KMS-11 (cell line): Measurements from ENCODE around the gene RASGRP2.

Experiments
- H2AFZ ChIP-seq: fragments of 200-600 bp; sonication (generic); 2 replicates; pipeline ENCODE4 v1.6.1; 2016; ENCODE audit warnings: antibody characterized with exemption, mixed run types, low read depth
- H3K27ac ChIP-seq: fragments of 200-600 bp; sonication (generic); 2 replicates; pipeline ENCODE4 v1.6.1; 2016; ENCODE audit warnings: mild to moderate bottlenecking, mixed run types
- H3K27me3 ChIP-seq: fragments of 200-600 bp; sonication (generic); 2 replicates; pipeline ENCODE4 v1.6.1; 2017; ENCODE audit warnings: mild to moderate bottlenecking, low read depth, mixed run types, moderate library complexity; ENCODE audit not compliant: insufficient read depth
- H3K36me3 ChIP-seq: fragments of 200-600 bp; sonication (generic); 2 replicates; pipeline ENCODE4 v1.6.1; 2017; ENCODE audit warnings: mild to moderate bottlenecking, mixed run types; ENCODE audit not compliant: insufficient read depth
- H3K4me1 ChIP-seq: fragments of 200-600 bp; sonication (generic); 2 replicates; pipeline ENCODE4 v1.6.1; 2016; ENCODE audit warnings: mild to moderate bottlenecking, low read depth, mixed run types; ENCODE audit not compliant: poor library complexity, severe bottlenecking
- H3K4me2 ChIP-seq: fragments of 200-600 bp; sonication (generic); 2 replicates; pipeline ENCODE4 v1.7.0; 2016; ENCODE audit warnings: mild to moderate bottlenecking, mixed run types
- H3K4me3 ChIP-seq: fragments of 200-600 bp; sonication (generic); IDR thresholded peaks from 2 replicates; pipeline ENCODE4 v1.6.1; 2017; ENCODE audit warnings: low read depth, low read length, mixed read lengths; ENCODE audit not compliant: insufficient read depth
- H3K79me2 ChIP-seq: fragments of 200-600 bp; sonication (generic); 2 replicates; pipeline ENCODE4 v1.6.1; 2016; ENCODE audit warnings: low read depth, mixed run types; ENCODE audit not compliant: insufficient read depth
- H3K9ac ChIP-seq: fragments of 200-600 bp; sonication (generic); 2 replicates; pipeline ENCODE4 v1.6.1; 2016; ENCODE audit warnings: mild to moderate bottlenecking, mixed run types
- H4K20me1 ChIP-seq: fragments of 200-600 bp; sonication (generic); 2 replicates; pipeline ENCODE4 v1.6.1; 2016; ENCODE audit warnings: mild to moderate bottlenecking, mixed run types; ENCODE audit not compliant: insufficient read depth
- CTCF ChIP-seq: fragments of 200-600 bp; sonication (generic); conservative IDR thresholded peaks from 2 replicates; pipeline ENCODE4 v1.6.1; 2017; ENCODE audit warnings: low read depth, mild to moderate bottlenecking, antibody characterized with exemption, low read length, moderate library complexity, mixed read lengths

The RASGRP2 gene

GRCh38 chr11:64759722-64760719 is 16.1 kb upstream of the RASGRP2 start, which contains the start of gene PYGM:
Gene PYGM, minus strand, starts transcription at chr11:64759974. Its CDS starts 76 bp downstream, at chr11:64759898.
- H3K79me2 ChIP-seq = no peaks in the 10 kb centered on the region
- H3K4me1 ChIP-seq = peaks cover 21% of the 10 kb centered on the region
- no peaks in the 10 kb centered on the region for H3K27me3 ChIP-seq
- no peak within 1 kb of the TSS for H3K9ac ChIP-seq
- no peak within 1 kb of the TSS for H3K4me2 ChIP-seq
- TF ChIP-seq CTCF = no peak
- H3K4me3 ChIP-seq = no peak within 1 kb of the TSS
- peaks cover 4% of the 10 kb centered on the region; the same call in 1 of the 2 replicates for H4K20me1 ChIP-seq
- H3K36me3 ChIP-seq = peaks cover 3% of the 10 kb centered on the region; the same call in 1 of the 2 replicates
- no peak within 1 kb of the TSS for H2AFZ ChIP-seq
- H3K27ac ChIP-seq = no peak within 1 kb of the TSS; the same call in 1 of the 2 replicates

GRCh38 chr11:64759131-64759721 is 15.3 kb upstream of the RASGRP2 start:
- no peaks in the 10 kb centered on the region for H3K27me3 ChIP-seq
- no peaks in the 10 kb centered on the region for H4K20me1 ChIP-seq
- H3K9ac ChIP-seq = no peak overlapping the region
- H3K4me1 ChIP-seq = peaks cover 16% of the 10 kb centered on the region
- no peaks in the 10 kb centered on the region; the same call in 1 of the 2 replicates for H3K36me3 ChIP-seq
- H3K4me3 ChIP-seq = no peak overlapping the region
- no peak overlapping the region for H3K4me2 ChIP-seq
- H2AFZ ChIP-seq = no peak overlapping the region
- H3K27ac ChIP-seq = no peak overlapping the region
- no peaks in the 10 kb centered on the region for H3K79me2 ChIP-seq
- TF ChIP-seq CTCF = no peak

- Histone ChIP-seq H3K9ac (no peak overlapping the region), H3K27ac (no peak overlapping the region), H3K4me3 (no peak overlapping the region), H3K4me1 (peaks cover 16% of the 10 kb centered on the region), H3K27me3 (no peaks in the 10 kb centered on the region), H3K36me3 (no peaks in the 10 kb centered on the region), H4K20me1 (no peaks in the 10 kb centered on the region), H3K79me2 (no peaks in the 10 kb centered on the region), H3K4me2 (no peak overlapping the region), H2AFZ (no peak overlapping the region)
- TF ChIP-seq CTCF = no peak
Observed at GRCh38 chr11:64758330-64759079, 14.6 kb upstream of the RASGRP2 start.

GRCh38 chr11:64757549-64758329 is 13.8 kb upstream of the RASGRP2 start:
- Histone ChIP-seq H3K4me3 (no peak overlapping the region), H4K20me1 (no peaks in the 10 kb centered on the region), H3K9ac (no peak overlapping the region), H3K27me3 (no peaks in the 10 kb centered on the region), H2AFZ (no peak overlapping the region), H3K36me3 (no peaks in the 10 kb centered on the region), H3K79me2 (no peaks in the 10 kb centered on the region), H3K27ac (no peak overlapping the region), H3K4me1 (peaks cover 16% of the 10 kb centered on the region), H3K4me2 (no peak overlapping the region)
- TF ChIP-seq CTCF = no peak
